NCI-H146 treated with DMSO at 0.1 percent for 48 hours (cell line): ENCODE measurements around the gene SFRP5.

Experiments
- DNase-seq: peaks from one replicate; lab custom pipeline; 2025; ENCODE audit not compliant: unreplicated experiment; lab: John Stamatoyannopoulos, UW

SFRP5 gene

GRCh38 chr10:97766996-97767924 is 4.5 kb downstream of the SFRP5 start:
- DNase-seq: no peak

- no peak for DNase-seq
Observed at GRCh38 chr10:97766106-97766810, 5.5 kb downstream of the SFRP5 start.

GRCh38 chr10:97765201-97765600 is 6.6 kb downstream of the SFRP5 start:
- DNase-seq: peak; percentile 90

GRCh38 chr10:97764519-97764931 is 7.3 kb downstream of the SFRP5 start:
- peak; percentile 3 for DNase-seq

GRCh38 chr10:97763947-97764346 is 7.9 kb downstream of the SFRP5 start:
- no peak for DNase-seq

- DNase-seq: no peak
Observed at GRCh38 chr10:97763411-97763810, 8.4 kb downstream of the SFRP5 start.

GRCh38 chr10:97762816-97763215 is 9.0 kb downstream of the SFRP5 start:
- DNase-seq: no peak

- DNase-seq: no peak
Observed at GRCh38 chr10:97762056-97762455, 9.7 kb downstream of the SFRP5 start.

- no peak for DNase-seq
Observed at GRCh38 chr10:97761331-97761865, 10.4 kb downstream of the SFRP5 start.

GRCh38 chr10:97760461-97761257 is 11.1 kb downstream of the SFRP5 start:
- no peak for DNase-seq

- DNase-seq: no peak
Observed at GRCh38 chr10:97759946-97760345, 11.9 kb downstream of the SFRP5 start.

- peak; percentile 33 for DNase-seq
Observed at GRCh38 chr10:97759158-97759887, 12.5 kb downstream of the SFRP5 start.

- no peak for DNase-seq
Observed at GRCh38 chr10:97757471-97757870, 14.3 kb downstream of the SFRP5 start.

- no peak for DNase-seq
Observed at GRCh38 chr10:97755718-97756117, 16.1 kb downstream of the SFRP5 start.

GRCh38 chr10:97754726-97755125 is 17.1 kb downstream of the SFRP5 start:
- no peak for DNase-seq

GRCh38 chr10:97752956-97753355 is 18.8 kb downstream of the SFRP5 start:
- no peak for DNase-seq

- no peak for DNase-seq
Observed at GRCh38 chr10:97748116-97748515, 23.7 kb downstream of the SFRP5 start.

GRCh38 chr10:97747573-97747972 is 24.2 kb downstream of the SFRP5 start:
- no peak for DNase-seq

GRCh38 chr10:97744405-97745035 is 27.3 kb downstream of the SFRP5 start:
- DNase-seq: no peak
